PC-3 (cell line): Measurements from ENCODE around the gene KHDC1. TPM values are rescaled to one million over a fixed set of nuclear protein-coding genes. Genes with fewer than 3 reads are reported as not detected.
"Not testable (repeated sequence)": the region's sequence is repeated elsewhere in the genome, so short reads cannot be mapped to it uniquely, and the experiment has no call there.

ENCODE experiments used
- ATAC-seq: fragments of 200-7000 bp; cut with Tn5 transposase; 2 replicates; pipeline ENCODE4 v1.9.1; 2020; ENCODE audit warnings: mild to moderate bottlenecking, moderate library complexity
- BruUV-seq: library from RNA; stranded (reverse); fragments of 400-500 nt; replicated peaks from 2 replicates; lab custom pipeline; 2021; lab: Mats Ljungman, UMichigan
- CTCF ChIA-PET: fragments of 300-600 bp; sonication (Branson Sonifier 250); formaldehyde crosslinking; loops from one replicate; lab custom pipeline; 2022; ENCODE audit warnings: antibody characterized with exemption; lab: Charles Lee
- POLR2A ChIA-PET: fragments of 300-600 bp; sonication (Branson Sonifier 250); formaldehyde crosslinking; loops from one replicate; lab custom pipeline; 2022; ENCODE audit warnings: antibody characterized with exemption; ENCODE audit not compliant: unreplicated experiment; lab: Charles Lee
- DNase-seq: peaks from one replicate; pipeline ENCODE4 v3.0.0-alpha.2; 2015
- H2AFZ ChIP-seq: fragments of 300-600 bp; sonication (generic); 2 replicates; pipeline ENCODE4 v1.6.0; 2016; ENCODE audit warnings: antibody characterized with exemption, low read length
- H3F3A ChIP-seq: fragments of 300-600 bp; sonication (generic); one replicate; pipeline ENCODE4 v1.6.0; 2017; ENCODE audit warnings: antibody characterized with exemption, low read length, control low read depth, mild to moderate bottlenecking; ENCODE audit not compliant: unreplicated experiment
- H3K27ac ChIP-seq: fragments of 300-600 bp; sonication (generic); 2 replicates; pipeline ENCODE4 v1.5.1; 2016; ENCODE audit warnings: mild to moderate bottlenecking, low read length
- H3K27me3 ChIP-seq: fragments of 300-600 bp; sonication (generic); 2 replicates; pipeline ENCODE4 v1.6.1; 2016; ENCODE audit warnings: low read length, mixed read lengths
- H3K36me3 ChIP-seq: fragments of 300-600 bp; sonication (generic); 2 replicates; pipeline ENCODE4 v1.6.1; 2016; ENCODE audit warnings: low read depth, mixed run types, low read length, mixed read lengths
- H3K4me1 ChIP-seq: fragments of 300-600 bp; sonication (generic); 2 replicates; pipeline ENCODE4 v1.5.1; 2016; ENCODE audit warnings: low read length; ENCODE audit not compliant: insufficient read depth
- H3K4me2 ChIP-seq: fragments of 300-600 bp; sonication (generic); 2 replicates; pipeline ENCODE4 v1.6.0; 2016; ENCODE audit warnings: low read length
- H3K4me3 ChIP-seq: fragments of 300-600 bp; sonication (generic); 2 replicates; pipeline ENCODE4 v1.5.1; 2016; ENCODE audit warnings: mild to moderate bottlenecking, low read length, mixed read lengths
- H3K79me2 ChIP-seq: fragments of 300-600 bp; sonication (generic); 2 replicates; pipeline ENCODE4 v1.6.1; 2017; ENCODE audit warnings: low read length, mixed read lengths
- H3K9ac ChIP-seq: fragments of 300-600 bp; sonication (generic); 2 replicates; pipeline ENCODE4 v1.6.0; 2016; ENCODE audit warnings: mild to moderate bottlenecking, low read length
- H3K9me2 ChIP-seq: fragments of 300-600 bp; sonication (generic); replicated peaks from 2 replicates; pipeline ENCODE4 v1.6.1; 2016; ENCODE audit warnings: mixed run types, low read length, mixed read lengths
- H3K9me3 ChIP-seq: fragments of 300-600 bp; sonication (generic); 2 replicates; pipeline ENCODE4 v1.6.1; 2016; ENCODE audit warnings: low read length, mixed read lengths
- H4K20me1 ChIP-seq: fragments of 300-600 bp; sonication (generic); 2 replicates; pipeline ENCODE4 v1.6.1; 2016; ENCODE audit warnings: low read length, mixed read lengths
- EZH2 ChIP-seq: fragments of 300-600 bp; sonication (generic); IDR thresholded peaks from one replicate; pipeline ENCODE4 v1.6.1; 2017; ENCODE audit warnings: antibody characterized with exemption, mild to moderate bottlenecking, low read length; ENCODE audit not compliant: unreplicated experiment
- EZH2phosphoT487 ChIP-seq: fragments of 300-600 bp; sonication (generic); IDR thresholded peaks from 2 replicates; pipeline ENCODE4 v1.6.1; 2018; ENCODE audit warnings: mild to moderate bottlenecking, antibody characterized with exemption, low read length, borderline replicate concordance
- intact Hi-C: fragments of 100-400 bp; cut with micrococcal nuclease; formaldehyde crosslinking; loops from 2 replicates; pipeline ENCODE4 v1.9.0; 2023
- total RNA-seq: library from RNA; depleted of rRNA; stranded (reverse); fragments of >200 nt; gene quantifications from 2 replicates; pipeline ENCODE4 v1.2.3, GENCODE V29; 2014; rRNA removed
- TF ChIP-seq, protein P1 (sequence below): fragments of 300-600 bp; sonication (generic); conservative IDR thresholded peaks from 2 replicates; pipeline ENCODE4 v1.5.1; 2017; ENCODE audit warnings: antibody characterized with exemption, low read depth, mild to moderate bottlenecking, low read length

The KHDC1 gene
- total RNA-seq, 1 experiment from 2014 or later: 7.9 TPM

- no peaks in the 10 kb centered on the region for H4K20me1 ChIP-seq
- H2AFZ ChIP-seq: no peak overlapping the region
- DNase-seq: no peak
- no TSS peak for BruUV-seq
- no peak overlapping the region for H3K4me3 ChIP-seq
- H3K4me1 ChIP-seq: no peaks in the 10 kb centered on the region
- H3K79me2 ChIP-seq: no peaks in the 10 kb centered on the region
- no peaks in the 10 kb centered on the region for H3K27me3 ChIP-seq
- no peaks in the 10 kb centered on the region for H3K36me3 ChIP-seq
- intact Hi-C loops: no loop called here
- H3F3A ChIP-seq: no peaks in the 10 kb centered on the region
- H3K4me2 ChIP-seq: no peak overlapping the region
- TF ChIP-seq EZH2 (no peak), EZH2phosphoT487 (no peak)
- TF ChIP-seq, protein P1, sequence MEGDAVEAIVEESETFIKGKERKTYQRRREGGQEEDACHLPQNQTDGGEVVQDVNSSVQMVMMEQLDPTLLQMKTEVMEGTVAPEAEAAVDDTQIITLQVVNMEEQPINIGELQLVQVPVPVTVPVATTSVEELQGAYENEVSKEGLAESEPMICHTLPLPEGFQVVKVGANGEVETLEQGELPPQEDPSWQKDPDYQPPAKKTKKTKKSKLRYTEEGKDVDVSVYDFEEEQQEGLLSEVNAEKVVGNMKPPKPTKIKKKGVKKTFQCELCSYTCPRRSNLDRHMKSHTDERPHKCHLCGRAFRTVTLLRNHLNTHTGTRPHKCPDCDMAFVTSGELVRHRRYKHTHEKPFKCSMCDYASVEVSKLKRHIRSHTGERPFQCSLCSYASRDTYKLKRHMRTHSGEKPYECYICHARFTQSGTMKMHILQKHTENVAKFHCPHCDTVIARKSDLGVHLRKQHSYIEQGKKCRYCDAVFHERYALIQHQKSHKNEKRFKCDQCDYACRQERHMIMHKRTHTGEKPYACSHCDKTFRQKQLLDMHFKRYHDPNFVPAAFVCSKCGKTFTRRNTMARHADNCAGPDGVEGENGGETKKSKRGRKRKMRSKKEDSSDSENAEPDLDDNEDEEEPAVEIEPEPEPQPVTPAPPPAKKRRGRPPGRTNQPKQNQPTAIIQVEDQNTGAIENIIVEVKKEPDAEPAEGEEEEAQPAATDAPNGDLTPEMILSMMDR: no peak
- ATAC-seq: no peak
- no peaks in the 10 kb centered on the region for H3K9me3 ChIP-seq
- no peaks in the 10 kb centered on the region for H3K9me2 ChIP-seq
- no peak overlapping the region for H3K27ac ChIP-seq
- CTCF ChIA-PET: interaction anchor here (0.6 kb wide), 1 partner anchor 66 kb away, joined by 3 read pairs; no protein-coding TSS in a partner anchor
- POLR2A ChIA-PET: no interaction called here
- no peak overlapping the region for H3K9ac ChIP-seq
Observed at GRCh38 chr6:73200247-73200646, 62.7 kb downstream of the KHDC1 start.

GRCh38 chr6:73194744-73195143, 68.3 kb downstream of the KHDC1 start:
- H3K27ac ChIP-seq: no peak overlapping the region
- H3K36me3 ChIP-seq: no peaks in the 10 kb centered on the region
- no peak overlapping the region for H3K9ac ChIP-seq
- DNase-seq (no peak), ATAC-seq (no peak)
- intact Hi-C loops: no loop called here
- H3F3A ChIP-seq: no peaks in the 10 kb centered on the region
- no peaks in the 10 kb centered on the region for H3K9me2 ChIP-seq
- no peaks in the 10 kb centered on the region for H3K27me3 ChIP-seq
- POLR2A ChIA-PET: no interaction called here
- H3K4me1 ChIP-seq: no peaks in the 10 kb centered on the region
- H3K9me3 ChIP-seq: no peaks in the 10 kb centered on the region
- H3K4me3 ChIP-seq: no peak overlapping the region
- BruUV-seq: no TSS peak
- no peaks in the 10 kb centered on the region for H3K79me2 ChIP-seq
- TF ChIP-seq EZH2phosphoT487: no peak
- no peak overlapping the region for H2AFZ ChIP-seq
- CTCF ChIA-PET: no interaction called here
- no peak overlapping the region for H3K4me2 ChIP-seq
- no peaks in the 10 kb centered on the region for H4K20me1 ChIP-seq

DNA sequence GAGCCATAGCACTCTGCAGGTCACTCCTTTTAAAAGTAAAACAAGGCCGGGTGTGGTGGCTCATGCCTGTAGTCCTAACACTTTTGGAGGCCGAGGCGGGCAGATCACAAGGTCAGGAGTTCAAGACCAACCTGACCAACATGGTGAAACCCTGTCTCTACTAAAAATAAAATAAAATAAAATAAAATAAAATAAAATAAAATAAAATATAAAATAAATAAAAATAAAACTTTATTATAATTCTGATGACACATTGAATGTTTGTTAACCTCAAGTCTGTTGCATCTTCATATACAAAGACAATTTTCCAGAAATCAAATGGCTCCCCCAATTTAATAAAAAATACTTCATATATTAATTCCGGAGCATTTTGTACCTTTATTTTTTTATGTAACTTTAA, 69.7 kb downstream of the KHDC1 start:
- H3K4me2 ChIP-seq, H3K9ac ChIP-seq, H3K4me3 ChIP-seq, H3K36me3 ChIP-seq, POLR2A ChIA-PET, H3K4me1 ChIP-seq, H3K27ac ChIP-seq, H3K27me3 ChIP-seq, H2AFZ ChIP-seq, H3K9me2 ChIP-seq, BruUV-seq, H3K79me2 ChIP-seq, ATAC-seq, H4K20me1 ChIP-seq, CTCF ChIA-PET, H3K9me3 ChIP-seq, H3F3A ChIP-seq, DNase-seq, intact Hi-C loops: not testable (repeated sequence)

Other genes starting within 250 kb of the KHDC1 start
- gene KHDC1L, start 37.7 kb downstream of the KHDC1 start, total RNA-seq: 0.80 and 2.4 TPM in 2 replicates
- gene DPPA5, start 91.1 kb upstream of the KHDC1 start, total RNA-seq: not detected in 2 replicates
- not detected in 2 replicates for gene KHDC3L, start 99.5 kb upstream of the KHDC1 start, total RNA-seq
- gene OOEP, start 106.7 kb upstream of the KHDC1 start, total RNA-seq: not detected in 2 replicates
- not detected in 2 replicates for gene DDX43, start 131.6 kb upstream of the KHDC1 start, total RNA-seq
- gene CGAS, start 189.1 kb upstream of the KHDC1 start, total RNA-seq: 18.7 and 19.4 TPM in 2 replicates
- gene MTO1, start 198.5 kb upstream of the KHDC1 start, total RNA-seq: 13.8 and 19.5 TPM in 2 replicates